ENCODE measurements around the gene BCAS1. TPM values are rescaled to one million over a fixed set of nuclear protein-coding genes. Genes with fewer than 3 reads are reported as not detected.

The BCAS1 gene
- total and polyA plus RNA-seq, 2 donors (not counting 1 experiment from before 2014, with no cell fraction given), result 0.97 to 1.1 TPM

GRCh38 chr20:53897884-53898555 lies 172.4 kb downstream of the BCAS1 start:
- no peak overlapping the region for H3K27ac Mint-ChIP-seq
- TF ChIP-seq EZH2 (IDR thresholded peaks at IDR 0.05; ENCODE audit: borderline replicate concordance, insufficient read depth, low read depth, low read length, poor library complexity, severe bottlenecking) (no peak), CTCF (IDR thresholded peaks at IDR 0.05) (no peak)
- CTCF ChIA-PET, result interaction anchor here (0.6 to 5.0 kb wide), 6 partner anchors 9 to 323 kb away, joined by 3 to 37 read pairs (median 4); no protein-coding TSS in a partner anchor

GRCh38 chr20:53896647-53897046 lies 173.7 kb downstream of the BCAS1 start:
- no peaks in the 10 kb centered on the region for H3K27me3 Mint-ChIP-seq
- POLR2A ChIA-PET, result no interaction called here
- H3K27ac Mint-ChIP-seq, result no peak overlapping the region

More at GRCh38 chr20:53897884-53898555, 172.4 kb downstream of the BCAS1 start:
- H3K9me3 ChIP-seq (ENCODE audit: control extremely low read depth in 1 of 3, control insufficient read depth in 2 of 3, insufficient read depth in 1 of 3, low read length in 2 of 3), result peaks cover 0 to 3% (median 0%) of the 10 kb centered on the region in 3 donors
- no peak for DNase-seq
- no peaks in the 10 kb centered on the region for H3K36me3 ChIP-seq (replicated peaks in 1 of 2; ENCODE audit: control extremely low read depth in 1 of 2, control insufficient read depth in 1 of 2, extremely low read depth in 1 of 2, insufficient read depth in 2 of 2, low read length in 1 of 2)
- H2AFZ ChIP-seq (ENCODE audit: insufficient read depth, low read depth, low read length, poor library complexity, severe bottlenecking), result no peak overlapping the region
- intact Hi-C loops (cut with micrococcal nuclease), result no loop called here
- no peaks in the 10 kb centered on the region for H4K20me1 ChIP-seq (ENCODE audit: control insufficient read depth, insufficient read depth, low read length, poor library complexity, severe bottlenecking)
- H3K4me1 ChIP-seq (ENCODE audit: control insufficient read depth in 2 of 2, insufficient read depth in 2 of 2, low read length in 2 of 2), result peaks cover 32 to 36% of the 10 kb centered on the region in 2 donors
- no peak overlapping the region for H3K4me2 ChIP-seq (replicated peaks; ENCODE audit: low read depth, low read length, poor library complexity, severe bottlenecking)
- WGBS (ENCODE audit: insufficient coverage), result 73% methylated on average over 8 of the region's 9 CpGs
- H3K9ac ChIP-seq (ENCODE audit: low read length), result no peak overlapping the region
- ATAC-seq (ENCODE audit: low read depth), result no peak
- POLR2A ChIA-PET, result no interaction called here
- Mint-ChIP-seq H3K27me3 (no peaks in the 10 kb centered on the region), H3K4me3 (no peak overlapping the region), H3K9me3 (ENCODE audit: insufficient read depth) (no peaks in the 10 kb centered on the region), H3K4me1 (peaks cover 48% of the 10 kb centered on the region)
- H3K27ac ChIP-seq (ENCODE audit: low read length in 2 of 2), result no peak overlapping the region
- no peak overlapping the region for H3K4me3 ChIP-seq (ENCODE audit: control extremely low read depth in 1 of 5, extremely low read depth in 1 of 5, insufficient read depth in 1 of 5, low read depth in 2 of 5, low read length in 4 of 5)
- H3K27me3 ChIP-seq (replicated peaks in 1 of 4; ENCODE audit: control extremely low read depth in 1 of 4, control insufficient read depth in 3 of 4, insufficient read depth in 4 of 4, low read length in 3 of 4), result no peaks in the 10 kb centered on the region
- H3K79me2 ChIP-seq (ENCODE audit: control insufficient read depth, insufficient read depth, low read length), result no peaks in the 10 kb centered on the region

More at GRCh38 chr20:53896647-53897046, 173.7 kb downstream of the BCAS1 start:
- ATAC-seq (ENCODE audit: low read depth), result no peak
- no peak overlapping the region for H3K4me3 Mint-ChIP-seq
- Histone ChIP-seq H3K4me1 (ENCODE audit: control insufficient read depth in 2 of 2, insufficient read depth in 2 of 2, low read length in 2 of 2) (peaks cover 35 to 44% of the 10 kb centered on the region in 2 donors), H3K9ac (ENCODE audit: low read length) (no peak overlapping the region), H3K79me2 (ENCODE audit: control insufficient read depth, insufficient read depth, low read length) (no peaks in the 10 kb centered on the region), H3K4me3 (ENCODE audit: control extremely low read depth in 1 of 5, extremely low read depth in 1 of 5, insufficient read depth in 1 of 5, low read depth in 2 of 5, low read length in 4 of 5) (no peak overlapping the region), H2AFZ (ENCODE audit: insufficient read depth, low read depth, low read length, poor library complexity, severe bottlenecking) (no peak overlapping the region), H4K20me1 (ENCODE audit: control insufficient read depth, insufficient read depth, low read length, poor library complexity, severe bottlenecking) (no peaks in the 10 kb centered on the region), H3K36me3 (replicated peaks in 1 of 2; ENCODE audit: control extremely low read depth in 1 of 2, control insufficient read depth in 1 of 2, extremely low read depth in 1 of 2, insufficient read depth in 2 of 2, low read length in 1 of 2) (no peaks in the 10 kb centered on the region), H3K27me3 (replicated peaks in 1 of 4; ENCODE audit: control extremely low read depth in 1 of 4, control insufficient read depth in 3 of 4, insufficient read depth in 4 of 4, low read length in 3 of 4) (no peaks in the 10 kb centered on the region), H3K9me3 (ENCODE audit: control extremely low read depth in 1 of 3, control insufficient read depth in 2 of 3, insufficient read depth in 1 of 3, low read length in 2 of 3) (peaks cover 0 to 3% (median 0%) of the 10 kb centered on the region in 3 donors), H3K4me2 (replicated peaks; ENCODE audit: low read depth, low read length, poor library complexity, severe bottlenecking) (no peak overlapping the region), H3K27ac (ENCODE audit: low read length in 2 of 2) (no peak overlapping the region)
- no peaks in the 10 kb centered on the region for H3K9me3 Mint-ChIP-seq (ENCODE audit: insufficient read depth)
- peaks cover 57% of the 10 kb centered on the region for H3K4me1 Mint-ChIP-seq
- no peak for DNase-seq
- CTCF ChIA-PET, result interaction anchor here (0.6 kb wide), 1 partner anchor 183 kb away, joined by 5 read pairs; no protein-coding TSS in a partner anchor
- intact Hi-C loops (cut with micrococcal nuclease), result no loop called here
- no peak for TF ChIP-seq CTCF (IDR thresholded peaks at IDR 0.05)
- no peak for TF ChIP-seq EZH2 (IDR thresholded peaks at IDR 0.05; ENCODE audit: borderline replicate concordance, insufficient read depth, low read depth, low read length, poor library complexity, severe bottlenecking)
- no CpG with 5 or more reads among the region's 4 CpGs for WGBS (ENCODE audit: insufficient coverage)

Measured in B cell (primary cell).